CD8-positive, alpha-beta memory T cell (primary cell): ENCODE measurements around the gene EPHB1. TPM values are rescaled to one million over a fixed set of nuclear protein-coding genes. Genes with fewer than 3 reads are reported as not detected.

Source experiments
- CTCF ChIA-PET: fragments of 350-600 bp; sonication (Branson Sonifier 250); formaldehyde crosslinking; loops from one replicate; lab custom pipeline; 2021; ENCODE audit warnings: antibody characterized with exemption; lab: Charles Lee
- POLR2A ChIA-PET: fragments of 350-600 bp; sonication (Branson Sonifier 250); formaldehyde crosslinking; loops from one replicate; lab custom pipeline; 2021; ENCODE audit warnings: antibody characterized with exemption; lab: Charles Lee
- DNase-seq, 5 donors: peaks; one replicate each; pipeline versions ENCODE4 v3.0.0 to v3.0.0-alpha.2; 2020 to 2022; ENCODE audit warnings: mixed read lengths in 1 of 5
- H3K27ac ChIP-seq: one replicate; pipeline ENCODE4 v1.7.0; 2013; ENCODE audit warnings: low read depth, mild to moderate bottlenecking, low read length, moderate library complexity
- H3K27me3 ChIP-seq: 2 replicates; pipeline ENCODE4 v1.7.0; 2013; ENCODE audit warnings: low read length, mild to moderate bottlenecking; ENCODE audit not compliant: insufficient read depth, poor library complexity, severe bottlenecking
- H3K36me3 ChIP-seq: 2 replicates; pipeline ENCODE4 v1.7.0; 2013; ENCODE audit warnings: mild to moderate bottlenecking, low read length, moderate library complexity; ENCODE audit not compliant: insufficient read depth
- H3K4me1 ChIP-seq: 2 replicates; pipeline ENCODE4 v1.7.0; 2013; ENCODE audit warnings: mild to moderate bottlenecking, low read length, moderate library complexity; ENCODE audit not compliant: insufficient read depth
- H3K4me3 ChIP-seq: 2 replicates; pipeline ENCODE4 v1.7.0; 2013; ENCODE audit warnings: mild to moderate bottlenecking, low read length
- H3K9me3 ChIP-seq: 2 replicates; pipeline ENCODE4 v1.7.0; 2013; ENCODE audit warnings: mild to moderate bottlenecking, low read length
- H3K27ac Mint-ChIP-seq, 8 donors: one replicate each; pipeline ENCODE4 v1.8.0; 2020 to 2021; ENCODE audit warnings: mixed read lengths in 8 of 8, mild to moderate bottlenecking in 6 of 8, inconsistent platforms in 3 of 8, moderate library complexity in 3 of 8
- H3K27me3 Mint-ChIP-seq, 2 donors: one replicate each; pipeline ENCODE4 v1.8.0; 2020 to 2021; ENCODE audit warnings: mixed read lengths in 2 of 2, mild to moderate bottlenecking in 1 of 2, moderate library complexity in 1 of 2
- H3K36me3 Mint-ChIP-seq, 3 donors: one replicate each; pipeline ENCODE4 v1.8.0; 2020 to 2021; ENCODE audit warnings: mixed read lengths in 3 of 3, inconsistent platforms in 1 of 3, mild to moderate bottlenecking in 1 of 3
- H3K4me1 Mint-ChIP-seq, 3 donors: one replicate each; pipeline ENCODE4 v1.8.0; 2020 to 2021; ENCODE audit warnings: mixed read lengths in 3 of 3, inconsistent platforms in 1 of 3, mild to moderate bottlenecking in 1 of 3
- H3K4me3 Mint-ChIP-seq, 7 donors: one replicate each; pipeline ENCODE4 v1.8.0; 2020 to 2021; ENCODE audit warnings: mixed read lengths in 7 of 7, mild to moderate bottlenecking in 6 of 7, moderate library complexity in 4 of 7, inconsistent platforms in 2 of 7
- H3K9me3 Mint-ChIP-seq, 5 donors: one replicate each; pipeline ENCODE4 v1.8.0; 2020 to 2022; ENCODE audit warnings: mixed read lengths in 5 of 5, mild to moderate bottlenecking in 3 of 5, moderate library complexity in 2 of 5, inconsistent platforms in 1 of 5
- polyA plus RNA-seq: library from polyadenylated mRNA; unstranded; fragments of 300-500 nt; fragmentation: Illumina TruSeq; gene quantifications from one replicate; pipeline ENCODE4 v1.2.3, GENCODE V29; 2021
- total RNA-seq, 2 experiments: library from RNA; stranded (reverse); gene quantifications; one replicate each; pipeline ENCODE4 v1.2.3, GENCODE V29; 2021

The EPHB1 gene
- total and polyA plus RNA-seq, 3 experiments from 2014 or later, result 0.10 TPM; not detected in 2

DNA sequence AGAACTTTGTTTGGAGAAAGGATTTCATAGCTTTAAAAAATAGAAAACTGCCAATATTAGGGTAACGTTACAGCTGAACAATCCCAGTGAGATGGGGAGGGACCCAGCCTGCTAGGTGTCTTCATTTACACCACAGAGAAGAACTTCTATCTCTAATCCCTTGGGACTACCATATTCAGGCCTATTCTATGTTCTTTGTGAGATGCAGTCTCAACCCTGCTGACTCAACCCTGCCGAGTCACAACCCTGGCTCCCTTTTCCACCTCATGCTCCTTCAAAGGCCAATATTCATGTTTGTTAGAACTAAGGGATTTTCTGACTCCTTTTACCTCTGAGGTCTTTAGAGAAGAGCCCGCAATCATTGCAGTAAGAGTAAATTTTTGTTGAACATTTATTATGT lies 350.5 kb downstream of the EPHB1 start:
- CTCF ChIA-PET, result no interaction called here
- Histone ChIP-seq H3K36me3 (no peaks in the 10 kb centered on the region), H3K4me1 (no peaks in the 10 kb centered on the region), H3K27ac (no peak overlapping the region), H3K9me3 (no peaks in the 10 kb centered on the region), H3K4me3 (no peak overlapping the region), H3K27me3 (no peaks in the 10 kb centered on the region)
- H3K36me3 Mint-ChIP-seq, result no peaks in the 10 kb centered on the region
- no peak overlapping the region for H3K4me3 Mint-ChIP-seq
- no peaks in the 10 kb centered on the region for H3K4me1 Mint-ChIP-seq
- POLR2A ChIA-PET, result no interaction called here
- H3K9me3 Mint-ChIP-seq, result no peaks in the 10 kb centered on the region
- no peak overlapping the region for H3K27ac Mint-ChIP-seq
- no peaks in the 10 kb centered on the region for H3K27me3 Mint-ChIP-seq
- DNase-seq, result no peak

DNA sequence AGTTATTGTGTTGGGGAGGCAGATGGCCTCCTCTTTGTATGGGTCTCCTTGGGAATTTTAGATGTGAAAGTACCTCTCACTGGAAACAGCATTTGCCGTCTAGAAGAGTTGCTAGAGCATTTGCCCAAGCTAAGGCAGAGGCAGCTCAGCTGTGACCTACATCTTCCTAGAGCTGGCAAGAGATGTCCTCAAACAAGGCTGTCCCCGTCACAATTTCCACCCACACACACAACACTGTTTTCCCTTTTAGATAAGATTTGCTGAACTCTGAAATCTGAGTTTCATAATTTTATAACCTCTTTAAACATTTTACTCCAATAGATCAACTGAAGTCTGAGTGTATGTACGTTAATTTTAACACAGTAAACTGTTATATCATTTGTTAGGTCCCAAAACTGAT lies 352.6 kb downstream of the EPHB1 start:
- DNase-seq, result no peak
- Mint-ChIP-seq H3K9me3 (peaks cover 0 to 3% (median 0%) of the 10 kb centered on the region in 5 donors), H3K27me3 (peaks cover 0 to 5% of the 10 kb centered on the region in 2 donors), H3K4me3 (no peak overlapping the region), H3K27ac (no peak overlapping the region), H3K4me1 (no peaks in the 10 kb centered on the region), H3K36me3 (no peaks in the 10 kb centered on the region)
- ChIA-PET CTCF (no interaction called here), POLR2A (no interaction called here)
- Histone ChIP-seq H3K4me3 (no peak overlapping the region), H3K9me3 (no peaks in the 10 kb centered on the region), H3K27me3 (no peaks in the 10 kb centered on the region), H3K27ac (no peak overlapping the region), H3K36me3 (no peaks in the 10 kb centered on the region), H3K4me1 (no peaks in the 10 kb centered on the region)

GRCh38 chr3:135148398-135149020 lies 353.4 kb downstream of the EPHB1 start:
- H3K27me3 Mint-ChIP-seq, result peaks cover 0 to 5% of the 10 kb centered on the region in 2 donors
- Histone ChIP-seq H3K27ac (no peak overlapping the region), H3K4me3 (no peak overlapping the region), H3K36me3 (no peaks in the 10 kb centered on the region), H3K9me3 (no peaks in the 10 kb centered on the region), H3K4me1 (no peaks in the 10 kb centered on the region), H3K27me3 (no peaks in the 10 kb centered on the region)
- no peak overlapping the region for H3K4me3 Mint-ChIP-seq
- H3K4me1 Mint-ChIP-seq, result no peaks in the 10 kb centered on the region
- ChIA-PET POLR2A (no interaction called here), CTCF (no interaction called here)
- no peaks in the 10 kb centered on the region for H3K36me3 Mint-ChIP-seq
- DNase-seq, result no peak
- no peak overlapping the region for H3K27ac Mint-ChIP-seq
- H3K9me3 Mint-ChIP-seq, result peaks cover 0 to 3% (median 0%) of the 10 kb centered on the region in 5 donors

DNA sequence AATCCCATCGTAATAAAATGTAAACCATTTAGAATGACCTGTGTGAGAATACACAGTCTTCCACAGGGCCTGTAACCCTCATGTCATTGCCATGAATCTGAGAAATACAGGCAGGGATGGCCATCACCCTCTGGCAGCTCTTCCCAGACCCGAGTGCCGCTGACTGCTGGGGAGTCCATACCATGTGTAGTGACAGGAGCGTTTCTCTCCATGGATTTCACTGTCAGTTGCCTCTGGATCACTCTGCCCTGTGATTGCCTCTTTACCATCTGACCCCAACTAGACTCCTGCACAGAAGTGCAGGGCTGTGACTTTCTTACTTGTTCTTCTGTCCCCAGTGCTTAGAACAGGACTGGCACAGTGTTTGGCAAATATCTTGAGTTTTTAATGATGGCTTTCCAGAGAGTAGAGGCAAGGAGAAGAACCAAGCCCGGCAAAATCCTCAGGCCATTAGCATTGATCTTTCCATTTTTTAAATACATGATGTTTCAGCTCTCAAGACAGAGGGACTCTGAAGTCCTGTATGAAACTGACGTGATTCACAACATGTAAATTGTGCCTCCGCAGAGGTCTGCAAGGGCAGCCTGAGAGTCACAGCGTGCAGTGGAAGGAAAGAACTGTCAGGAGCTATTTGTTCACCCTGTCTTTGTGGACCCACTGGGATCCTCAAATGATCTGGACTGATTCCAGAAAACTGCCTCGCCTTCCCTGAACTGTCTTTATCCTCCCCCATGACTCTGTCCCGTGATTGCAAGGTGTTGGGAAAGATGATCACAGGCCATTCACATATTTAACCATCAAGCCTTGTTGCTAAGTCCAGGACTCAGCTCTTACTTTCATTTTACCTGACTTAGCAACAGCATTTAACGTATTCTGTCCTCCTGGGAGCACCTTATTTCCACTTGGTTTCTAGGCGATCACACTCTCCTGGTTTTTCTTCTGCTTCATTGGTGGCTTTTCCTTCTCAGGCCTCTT lies 354.9 kb downstream of the EPHB1 start:
- DNase-seq, result no peak
- Histone ChIP-seq H3K36me3 (no peaks in the 10 kb centered on the region), H3K4me1 (no peaks in the 10 kb centered on the region), H3K4me3 (no peak overlapping the region), H3K27ac (no peak overlapping the region), H3K27me3 (no peaks in the 10 kb centered on the region), H3K9me3 (no peaks in the 10 kb centered on the region)
- ChIA-PET CTCF (no interaction called here), POLR2A (no interaction called here)
- H3K27me3 Mint-ChIP-seq, result peaks cover 0 to 5% of the 10 kb centered on the region in 2 donors
- no peaks in the 10 kb centered on the region for H3K4me1 Mint-ChIP-seq
- H3K4me3 Mint-ChIP-seq, result no peak overlapping the region
- H3K36me3 Mint-ChIP-seq, result no peaks in the 10 kb centered on the region
- peaks cover 0 to 3% (median 2%) of the 10 kb centered on the region in 5 donors for H3K9me3 Mint-ChIP-seq
- no peak overlapping the region for H3K27ac Mint-ChIP-seq

- Mint-ChIP-seq H3K27ac (peak overlapping the region in 1 of 8 donors; percentile 38), H3K27me3 (peaks cover 0 to 5% of the 10 kb centered on the region in 2 donors), H3K4me1 (no peaks in the 10 kb centered on the region), H3K4me3 (no peak overlapping the region), H3K36me3 (no peaks in the 10 kb centered on the region), H3K9me3 (peaks cover 0 to 3% (median 2%) of the 10 kb centered on the region in 5 donors)
- no peaks in the 10 kb centered on the region for H3K27me3 ChIP-seq
- no peaks in the 10 kb centered on the region for H3K4me1 ChIP-seq
- ChIA-PET POLR2A (no interaction called here), CTCF (no interaction called here)
- no peak for DNase-seq
- no peak overlapping the region for H3K4me3 ChIP-seq
- H3K9me3 ChIP-seq, result no peaks in the 10 kb centered on the region
- no peaks in the 10 kb centered on the region for H3K36me3 ChIP-seq
- no peak overlapping the region for H3K27ac ChIP-seq
Observed at GRCh38 chr3:135154186-135154585, 359.1 kb downstream of the EPHB1 start.

GRCh38 chr3:135155228-135155627 lies 360.2 kb downstream of the EPHB1 start:
- ChIA-PET CTCF (no interaction called here), POLR2A (no interaction called here)
- Histone ChIP-seq H3K27ac (no peak overlapping the region), H3K9me3 (no peaks in the 10 kb centered on the region), H3K4me1 (no peaks in the 10 kb centered on the region), H3K27me3 (no peaks in the 10 kb centered on the region), H3K4me3 (no peak overlapping the region), H3K36me3 (no peaks in the 10 kb centered on the region)
- no peaks in the 10 kb centered on the region for H3K36me3 Mint-ChIP-seq
- no peak overlapping the region for H3K27ac Mint-ChIP-seq
- H3K27me3 Mint-ChIP-seq, result peaks cover 0 to 5% of the 10 kb centered on the region in 2 donors
- H3K4me1 Mint-ChIP-seq, result no peaks in the 10 kb centered on the region
- H3K9me3 Mint-ChIP-seq, result peaks cover 0 to 3% (median 2%) of the 10 kb centered on the region in 5 donors
- DNase-seq, result no peak
- H3K4me3 Mint-ChIP-seq, result no peak overlapping the region

DNA sequence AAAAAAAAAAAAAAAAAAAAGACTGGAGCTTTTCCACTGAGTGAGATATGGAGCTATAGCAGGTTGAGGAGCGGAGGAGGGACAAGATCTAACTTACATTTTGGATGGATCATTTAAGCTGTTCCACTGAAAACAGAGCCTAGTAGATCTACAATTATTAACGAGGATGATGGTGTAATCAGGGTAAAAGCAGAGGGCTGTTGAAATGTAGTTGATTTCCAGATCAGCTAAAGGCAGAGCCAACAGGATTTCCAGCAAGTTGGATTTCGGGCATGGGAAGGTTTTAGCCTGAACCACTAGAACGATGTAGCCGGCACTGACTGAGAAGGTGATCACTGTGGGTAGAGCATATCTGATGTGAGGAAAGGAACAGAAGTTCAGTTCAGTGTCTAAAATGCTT lies 360.7 kb downstream of the EPHB1 start:
- no peak for DNase-seq
- POLR2A ChIA-PET, result no interaction called here
- CTCF ChIA-PET, result interaction anchor here (0.7 kb wide), 1 partner anchor 17 kb away, joined by 4 read pairs; no protein-coding TSS in a partner anchor

More for the DNA sequence above, 360.7 kb downstream of the EPHB1 start:
- Mint-ChIP-seq H3K4me1 (no peaks in the 10 kb centered on the region), H3K27me3 (peaks cover 0 to 5% of the 10 kb centered on the region in 2 donors), H3K36me3 (no peaks in the 10 kb centered on the region), H3K4me3 (no peak overlapping the region), H3K27ac (no peak overlapping the region), H3K9me3 (peaks cover 0 to 7% (median 2%) of the 10 kb centered on the region in 5 donors)
- Histone ChIP-seq H3K4me1 (no peaks in the 10 kb centered on the region), H3K4me3 (no peak overlapping the region), H3K36me3 (no peaks in the 10 kb centered on the region), H3K27ac (no peak overlapping the region), H3K9me3 (no peaks in the 10 kb centered on the region), H3K27me3 (no peaks in the 10 kb centered on the region)
